HL-60 (cell line): ENCODE measurements around the gene CPD.

Source experiments
- GABPA ChIP-seq: IDR thresholded peaks from 2 replicates; pipeline ENCODE4 v1.6.1; 2012; ENCODE audit warnings: low read depth
- POLR2AphosphoS5 ChIP-seq: IDR thresholded peaks from 2 replicates; pipeline ENCODE4 v1.6.1; 2012; ENCODE audit warnings: low read depth
- REST ChIP-seq: IDR thresholded peaks from 2 replicates; pipeline ENCODE4 v1.6.1; 2012; ENCODE audit warnings: low read depth; ENCODE audit not compliant: insufficient replicate concordance
- TF ChIP-seq, protein P1 (sequence below): IDR thresholded peaks from one replicate; pipeline ENCODE4 v1.5.1; 2011; ENCODE audit warnings: low read length, control low read depth, inconsistent platforms; ENCODE audit not compliant: insufficient read depth

GRCh38 chr17:30340801-30341356 lies 37.8 kb upstream of the CPD start:
- TF ChIP-seq, protein P1, sequence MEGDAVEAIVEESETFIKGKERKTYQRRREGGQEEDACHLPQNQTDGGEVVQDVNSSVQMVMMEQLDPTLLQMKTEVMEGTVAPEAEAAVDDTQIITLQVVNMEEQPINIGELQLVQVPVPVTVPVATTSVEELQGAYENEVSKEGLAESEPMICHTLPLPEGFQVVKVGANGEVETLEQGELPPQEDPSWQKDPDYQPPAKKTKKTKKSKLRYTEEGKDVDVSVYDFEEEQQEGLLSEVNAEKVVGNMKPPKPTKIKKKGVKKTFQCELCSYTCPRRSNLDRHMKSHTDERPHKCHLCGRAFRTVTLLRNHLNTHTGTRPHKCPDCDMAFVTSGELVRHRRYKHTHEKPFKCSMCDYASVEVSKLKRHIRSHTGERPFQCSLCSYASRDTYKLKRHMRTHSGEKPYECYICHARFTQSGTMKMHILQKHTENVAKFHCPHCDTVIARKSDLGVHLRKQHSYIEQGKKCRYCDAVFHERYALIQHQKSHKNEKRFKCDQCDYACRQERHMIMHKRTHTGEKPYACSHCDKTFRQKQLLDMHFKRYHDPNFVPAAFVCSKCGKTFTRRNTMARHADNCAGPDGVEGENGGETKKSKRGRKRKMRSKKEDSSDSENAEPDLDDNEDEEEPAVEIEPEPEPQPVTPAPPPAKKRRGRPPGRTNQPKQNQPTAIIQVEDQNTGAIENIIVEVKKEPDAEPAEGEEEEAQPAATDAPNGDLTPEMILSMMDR: no peak
- no peak for TF ChIP-seq REST
- no peak for TF ChIP-seq POLR2AphosphoS5
- no peak for TF ChIP-seq GABPA
